HG03103 (cell line): ENCODE data around the gene CYBC1.
A peak's percentile ranks its signal among the peaks of the same experiment; 100 is the strongest.
"Not testable (repeated sequence)": the region's sequence is repeated elsewhere in the genome, so short reads cannot be mapped to it uniquely, and the experiment has no call there.

Experiments
- ATAC-seq: cut with Tn5 transposase; IDR thresholded peaks from one replicate; pipeline ENCODE4 v1.9.1; 2021; ENCODE audit warnings: low read depth; ENCODE audit not compliant: unreplicated experiment

The CYBC1 gene

DNA sequence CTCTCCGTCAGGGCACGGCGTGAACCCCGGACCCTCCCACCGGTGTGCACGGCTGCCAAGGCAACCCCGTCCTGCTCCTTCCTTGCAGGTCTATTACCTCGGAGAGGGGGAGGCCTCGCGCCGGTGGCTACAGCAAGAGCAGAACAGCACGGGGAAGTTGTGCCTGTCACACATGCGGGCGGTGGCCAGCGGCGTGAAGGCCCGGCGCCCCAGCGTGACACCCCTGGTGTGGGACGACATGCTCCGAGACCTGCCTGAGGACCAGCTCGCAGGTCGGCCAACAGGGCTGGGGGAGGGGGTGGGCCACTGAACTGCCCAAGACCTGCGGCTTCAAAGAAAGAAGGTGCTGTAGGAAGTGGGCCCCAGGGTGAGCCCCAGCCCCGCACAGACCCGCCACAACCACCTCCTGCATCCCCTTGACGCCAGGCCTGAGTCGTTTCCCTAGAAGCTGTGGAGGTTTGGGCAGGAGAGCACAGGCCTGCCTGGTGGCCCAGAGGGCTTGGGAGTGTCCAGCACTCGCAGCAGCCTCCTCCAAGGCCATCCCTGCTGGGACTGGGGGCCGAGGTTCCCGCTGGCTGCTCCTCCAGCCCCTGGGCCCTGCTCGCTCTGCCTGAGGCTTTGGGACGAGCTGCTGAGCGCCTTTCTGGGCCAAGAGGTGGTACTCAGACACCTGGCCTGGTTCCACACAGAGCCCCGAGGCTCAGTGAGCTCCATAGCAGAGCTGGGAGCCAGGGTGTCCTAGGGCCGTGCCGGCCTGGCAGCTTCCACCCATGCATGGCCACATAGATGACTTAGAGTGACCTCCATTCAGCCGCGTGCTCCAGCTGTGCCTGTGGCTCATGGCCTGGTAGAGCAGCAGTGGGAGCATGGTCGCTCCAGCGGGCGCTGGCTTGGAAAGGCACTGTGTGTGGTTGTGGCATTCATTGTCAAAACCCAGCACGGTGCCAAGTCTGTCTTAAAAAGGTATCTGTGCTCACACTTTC, 14.7 kb downstream of the CYBC1 start:
- no peak for ATAC-seq

DNA sequence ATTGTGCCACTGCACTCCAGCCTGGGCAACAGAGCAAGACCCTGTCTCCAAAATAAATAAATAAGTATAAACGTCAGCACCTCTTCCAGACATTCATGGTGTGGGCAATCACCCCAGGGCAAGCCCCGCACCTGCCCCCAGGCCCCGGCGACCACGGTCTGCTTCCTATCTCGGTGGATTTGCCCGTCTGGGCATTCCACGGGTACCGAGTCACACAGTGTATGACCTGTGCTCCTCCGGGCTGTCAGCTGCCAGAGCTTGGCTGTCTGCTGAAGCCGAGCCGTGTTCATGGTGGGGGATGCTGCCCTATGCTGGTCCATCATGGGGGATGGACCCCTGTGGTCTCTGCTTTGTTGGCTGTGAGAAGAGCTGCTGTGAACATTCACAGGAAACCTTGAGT, 15.4 kb downstream of the CYBC1 start:
- ATAC-seq: no peak

DNA sequence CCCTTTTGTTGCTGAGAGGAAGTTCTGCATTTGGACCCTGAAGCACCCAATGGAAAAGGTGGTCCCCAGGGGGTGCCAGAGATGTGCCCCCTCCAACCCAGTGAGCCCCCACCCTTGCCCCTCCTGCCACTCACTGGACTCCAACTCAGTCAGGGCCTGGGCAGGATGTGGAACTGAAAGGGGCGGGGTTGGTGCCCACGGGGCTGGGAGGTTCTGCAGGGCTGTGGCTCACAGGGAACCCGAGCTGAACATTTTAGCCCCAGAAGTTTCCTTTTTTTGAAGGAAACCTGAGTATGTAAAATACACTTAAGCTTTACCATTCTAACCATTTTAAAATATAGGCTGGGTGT, 16.4 kb downstream of the CYBC1 start:
- ATAC-seq: no peak

DNA sequence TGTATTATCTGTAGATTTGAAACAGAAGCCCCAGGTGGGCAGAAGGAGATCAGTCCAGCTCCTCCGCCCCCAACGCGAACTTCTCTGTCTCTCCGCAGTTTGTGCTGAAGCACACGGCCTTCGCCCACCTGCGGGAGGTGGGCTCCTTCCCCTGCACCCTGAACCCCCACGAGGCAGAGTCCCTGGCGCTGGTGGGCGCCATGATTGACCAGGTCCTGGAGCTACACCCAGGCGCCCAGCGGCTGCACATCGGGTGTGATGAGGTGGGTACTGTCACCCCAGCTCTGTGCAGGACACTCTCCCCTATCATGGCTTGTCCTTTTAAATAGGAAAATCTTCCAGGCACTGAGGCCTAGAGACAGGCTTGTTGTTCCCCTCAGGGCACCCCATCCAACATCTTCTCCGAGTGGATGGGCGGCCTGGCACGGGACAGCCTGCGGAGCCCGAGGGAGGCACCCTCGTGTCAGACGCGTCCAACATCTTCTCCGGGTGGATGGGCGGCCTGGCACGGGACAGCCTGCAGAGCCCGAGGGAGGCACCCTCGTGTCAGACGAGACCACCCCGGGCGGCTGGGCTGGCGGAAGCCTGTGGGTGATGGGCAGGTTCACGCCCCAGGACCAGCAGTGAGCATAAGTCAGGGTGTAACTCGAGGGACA, 16.9 kb downstream of the CYBC1 start:
- no peak for ATAC-seq

DNA sequence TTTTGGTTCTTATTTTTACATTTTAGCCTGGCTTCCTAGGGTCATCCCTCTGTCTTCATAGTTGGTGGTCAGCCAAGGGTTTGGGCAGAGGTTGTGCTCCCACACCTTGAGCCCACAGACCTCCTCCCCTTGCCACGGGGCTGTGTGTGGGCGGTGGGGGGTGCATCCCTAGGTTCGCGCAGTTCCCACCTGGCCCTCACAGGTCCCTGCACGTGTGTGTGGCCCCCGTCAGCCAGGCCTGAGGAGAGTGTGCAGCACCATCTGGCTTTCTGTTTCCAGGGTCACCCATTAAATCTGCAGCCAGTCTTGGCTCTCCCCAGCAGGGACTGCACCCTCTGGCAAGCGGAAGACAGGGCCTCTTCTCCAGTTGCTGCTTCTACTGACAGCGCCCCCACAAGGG, 18.5 kb downstream of the CYBC1 start:
- ATAC-seq: no peak

DNA sequence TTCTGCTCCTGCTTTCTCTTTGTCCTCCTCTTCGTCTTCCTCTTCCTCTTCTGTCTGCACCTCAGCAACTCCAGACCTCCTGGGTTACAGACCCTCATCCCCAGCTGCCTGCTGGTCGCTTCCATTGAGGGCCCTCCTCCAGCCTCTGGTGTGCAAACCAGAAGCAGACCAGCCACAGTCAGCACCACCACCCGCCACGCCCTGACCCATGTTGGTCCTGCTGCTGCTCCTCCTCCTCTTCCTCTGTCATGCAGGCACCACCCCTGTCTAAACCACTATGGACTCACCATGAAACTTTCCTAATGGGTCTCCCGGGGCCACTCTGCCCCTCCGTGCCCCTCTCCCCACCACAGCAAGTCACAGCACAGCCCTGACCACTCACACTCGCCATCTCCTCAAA, 20.7 kb downstream of the CYBC1 start:
- no peak for ATAC-seq

DNA sequence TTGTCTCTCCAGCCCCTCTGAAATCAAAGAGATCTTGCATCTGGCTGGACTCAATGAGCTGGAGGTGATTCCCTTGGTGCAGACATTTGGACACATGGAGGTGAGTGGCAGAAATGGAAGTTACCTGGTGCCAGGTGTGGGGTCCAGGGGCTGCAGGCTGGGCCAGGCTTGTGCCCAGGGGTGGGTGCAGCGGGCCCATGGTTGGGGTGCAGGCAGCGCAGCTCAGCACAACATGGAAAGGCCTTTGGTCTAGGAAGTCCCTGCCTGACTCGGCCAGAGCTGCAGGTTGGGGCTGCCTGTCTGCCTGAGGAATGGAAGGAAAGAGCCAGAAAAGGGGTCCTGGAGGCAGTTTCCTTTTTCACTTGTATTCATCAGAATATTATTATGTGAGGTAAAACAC, 22.0 kb downstream of the CYBC1 start:
- ATAC-seq: no peak

DNA sequence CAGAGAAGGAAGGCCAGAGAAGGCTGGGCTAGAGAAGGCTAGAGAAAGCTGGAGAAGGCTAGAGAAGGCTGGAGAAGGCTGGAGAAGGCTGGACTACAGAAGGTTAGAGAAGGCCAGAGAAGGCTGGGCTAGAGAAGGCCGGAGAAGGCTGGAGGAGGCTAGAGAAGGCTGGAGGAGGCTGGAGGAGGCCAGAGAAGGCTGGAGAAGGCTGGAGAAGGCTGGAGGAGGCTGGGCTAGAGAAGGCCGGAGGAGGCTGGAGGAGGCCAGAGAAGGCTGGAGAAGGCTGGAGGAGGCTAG, 25.7 kb downstream of the CYBC1 start:
- no peak for ATAC-seq

DNA sequence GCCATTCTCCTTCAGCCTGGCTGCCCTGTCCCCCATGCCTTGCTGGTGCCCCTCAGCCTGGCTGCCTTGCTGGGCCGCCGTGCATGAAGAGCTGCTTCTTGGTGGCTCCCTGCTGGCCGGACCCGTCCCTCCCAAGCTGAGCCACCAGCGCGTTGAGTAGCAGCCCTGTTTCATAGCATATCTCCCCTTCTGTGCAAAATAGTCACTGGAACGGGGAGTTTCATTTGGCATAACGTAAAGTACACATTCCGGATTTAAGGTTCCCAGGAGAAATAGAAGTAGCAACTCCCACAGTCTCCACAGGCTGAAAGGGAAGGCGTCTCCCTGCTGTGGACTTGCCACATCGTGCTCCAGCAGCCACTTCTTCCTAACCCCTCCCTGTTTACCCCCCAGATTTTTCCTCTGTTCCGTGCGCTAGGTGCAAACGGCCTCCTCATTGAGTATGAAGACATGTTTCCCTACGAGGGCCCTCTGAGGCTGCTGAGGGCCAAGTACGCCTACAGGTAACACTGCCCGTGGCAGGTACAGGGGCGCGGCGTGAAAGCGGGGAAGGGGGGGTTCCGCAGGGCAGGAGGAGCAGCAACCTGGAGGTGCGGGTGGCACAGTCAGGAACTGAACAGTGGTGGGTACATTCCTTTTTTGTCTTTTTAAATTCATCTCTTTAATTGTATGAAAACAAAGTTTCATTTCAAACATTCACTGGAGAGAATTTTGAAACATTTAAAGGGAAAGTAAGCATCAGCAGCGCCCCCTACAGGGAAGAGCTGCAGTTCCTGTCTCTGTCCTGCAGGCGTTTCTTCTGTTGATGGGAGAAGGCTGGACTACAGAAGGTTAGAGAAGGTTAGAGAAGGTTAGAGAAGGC, 26.3 kb downstream of the CYBC1 start:
- ATAC-seq: no peak

DNA sequence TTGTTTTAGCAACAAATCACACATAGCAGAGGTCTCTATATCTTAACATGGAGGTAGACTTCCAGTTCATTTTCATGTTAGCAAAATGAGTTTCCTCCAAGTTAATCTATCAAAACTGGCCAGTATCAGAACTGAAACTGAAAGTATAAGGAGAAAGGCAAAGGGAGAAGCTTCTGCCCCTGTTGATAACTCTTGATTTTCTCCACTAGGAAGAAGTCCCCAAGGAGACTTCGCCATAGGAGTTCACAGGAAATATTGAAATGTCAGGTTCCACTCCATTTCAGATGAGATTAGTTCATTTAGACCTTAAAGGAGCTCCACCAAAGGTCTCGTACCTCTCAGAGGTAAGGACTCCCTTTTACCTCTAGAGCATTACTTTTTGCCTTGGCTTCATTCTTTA, 31.0 kb downstream of the CYBC1 start:
- no peak for ATAC-seq

DNA sequence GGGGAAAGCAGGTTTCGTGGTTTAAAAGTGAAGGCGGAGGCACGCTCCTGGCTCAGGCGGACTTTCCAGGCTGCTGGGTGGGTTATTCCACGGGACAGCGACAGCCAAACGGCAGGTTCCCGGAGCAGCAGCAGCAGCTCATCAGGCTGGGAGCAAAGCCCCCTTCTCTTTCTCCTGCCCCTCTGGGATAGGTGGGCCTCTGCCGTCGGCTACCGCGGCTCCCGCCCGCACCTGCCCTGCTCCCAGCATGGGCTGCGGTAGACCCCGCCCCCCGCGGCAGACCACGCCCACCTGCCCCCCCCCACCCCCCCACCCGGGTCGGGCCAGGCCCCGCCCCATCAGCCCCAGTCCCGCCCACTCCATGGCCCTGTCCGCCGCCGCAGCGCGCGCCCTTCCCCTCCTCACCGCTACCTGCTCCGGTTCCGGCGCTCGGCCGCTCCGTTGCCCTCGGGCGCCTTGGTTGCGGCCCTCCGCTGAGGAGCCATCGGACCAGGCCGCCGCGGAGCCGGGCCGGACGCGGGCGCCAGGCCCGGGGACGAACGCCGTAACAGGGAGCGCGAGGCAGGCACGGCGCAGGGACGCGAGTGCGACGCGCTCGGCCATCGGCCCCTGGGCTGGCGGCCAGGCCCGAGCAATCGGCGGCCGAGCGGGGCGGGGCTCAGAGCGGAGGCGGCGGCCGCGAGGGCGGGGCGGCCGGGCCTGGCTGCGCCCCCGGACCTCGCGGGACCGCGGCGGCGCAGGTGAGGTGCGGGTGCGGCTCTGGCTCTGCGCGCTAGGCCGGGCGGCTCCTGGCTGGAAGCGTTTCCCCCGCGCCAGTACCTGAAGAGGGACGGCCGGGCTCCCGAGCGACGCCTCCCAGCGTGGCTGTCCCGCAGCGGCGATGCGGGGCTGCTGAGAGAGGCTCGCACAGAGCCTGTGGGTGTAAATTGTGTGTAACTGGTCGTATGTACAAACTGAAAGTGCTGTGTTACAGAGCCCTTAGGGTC, 32.3 kb downstream of the CYBC1 start, which contains the start of the genes HEXD and OGFOD3:
TSS of gene HEXD (plus strand) at position 347 of the 986 bp plus-strand sequence. CDS start 1,453 bp downstream, outside the sequence.
TSS of gene OGFOD3 (minus strand) at position 586 of the 986 bp plus-strand sequence. CDS start at position 485, 101 bp downstream.
- ATAC-seq: peak; percentile 62

DNA sequence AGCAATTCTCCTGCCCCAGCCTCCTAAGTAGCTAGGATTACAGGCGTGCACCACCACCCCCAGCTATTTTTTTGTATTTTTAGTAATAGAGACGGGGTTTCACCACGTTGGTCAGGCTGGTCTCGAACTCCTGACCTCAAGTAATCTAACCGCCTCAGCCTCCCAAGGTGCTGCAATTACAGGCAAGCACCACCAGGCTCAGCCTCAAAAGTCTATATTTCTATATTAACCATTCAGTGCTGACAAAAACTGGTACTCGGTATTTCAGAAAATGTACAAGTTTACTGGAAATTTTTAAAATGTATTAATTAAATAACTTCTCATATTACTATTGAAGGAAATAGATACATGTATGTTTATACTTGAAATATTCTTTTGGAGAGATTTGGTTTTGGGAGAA, 33.8 kb downstream of the CYBC1 start:
- no peak for ATAC-seq

DNA sequence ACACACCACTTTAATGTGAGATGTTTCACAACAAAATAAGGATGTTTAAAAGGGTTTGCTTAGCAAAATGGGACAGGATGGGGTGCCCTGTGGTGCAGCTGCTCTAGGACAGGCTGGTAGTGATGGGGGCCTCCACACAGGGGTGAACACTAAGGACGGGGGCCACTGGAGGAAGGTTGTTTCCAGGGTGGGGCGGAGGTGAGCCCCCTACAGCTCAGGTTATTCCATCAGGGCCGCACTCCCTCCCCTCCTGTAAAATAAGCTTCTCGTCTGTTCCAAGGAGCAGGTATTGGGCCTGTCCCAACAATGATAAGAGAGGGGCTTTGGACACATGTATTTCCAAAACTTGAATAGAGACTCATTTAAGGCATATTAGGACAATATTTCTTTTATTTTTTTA, 34.3 kb downstream of the CYBC1 start:
- ATAC-seq: no peak

DNA sequence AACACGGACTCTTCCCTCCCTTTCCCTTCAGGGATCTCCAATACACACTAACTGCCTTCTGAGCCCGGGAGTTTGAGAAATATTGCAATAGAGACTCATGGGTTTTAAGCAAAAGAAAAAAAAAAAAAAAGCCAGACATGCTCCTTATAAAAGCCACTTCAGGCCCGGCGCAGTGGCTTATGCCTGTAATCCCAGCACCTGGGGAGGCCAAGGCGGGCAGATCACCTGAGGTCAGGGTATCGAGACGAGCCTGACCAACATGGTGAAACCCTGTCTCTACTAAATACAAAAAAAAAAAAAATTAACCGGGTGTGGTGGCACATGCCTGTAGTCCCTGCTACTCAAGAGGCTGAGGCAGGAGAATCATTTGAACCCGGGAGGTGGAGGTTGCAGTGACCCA, 34.8 kb downstream of the CYBC1 start:
- no peak for ATAC-seq

DNA sequence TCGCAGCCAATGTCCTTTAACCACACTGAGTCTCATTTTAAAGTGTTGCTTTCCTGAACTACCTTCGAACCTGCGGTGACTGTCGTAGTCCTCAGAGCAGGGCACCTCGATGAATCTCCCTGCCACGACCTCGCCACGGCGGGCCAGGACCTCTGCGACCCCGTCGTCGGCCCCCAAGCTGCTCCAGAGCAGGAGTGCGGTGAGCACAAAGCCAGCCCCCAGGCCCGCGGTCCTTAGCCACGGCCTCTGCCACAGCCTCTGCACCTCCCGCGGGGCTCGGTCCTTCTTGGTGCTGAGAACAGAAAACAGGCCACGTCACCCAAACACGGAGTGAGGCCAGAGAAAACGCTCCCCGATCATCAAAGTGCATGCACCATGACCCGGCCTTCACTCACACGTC, 35.2 kb downstream of the CYBC1 start:
- no peak for ATAC-seq

DNA sequence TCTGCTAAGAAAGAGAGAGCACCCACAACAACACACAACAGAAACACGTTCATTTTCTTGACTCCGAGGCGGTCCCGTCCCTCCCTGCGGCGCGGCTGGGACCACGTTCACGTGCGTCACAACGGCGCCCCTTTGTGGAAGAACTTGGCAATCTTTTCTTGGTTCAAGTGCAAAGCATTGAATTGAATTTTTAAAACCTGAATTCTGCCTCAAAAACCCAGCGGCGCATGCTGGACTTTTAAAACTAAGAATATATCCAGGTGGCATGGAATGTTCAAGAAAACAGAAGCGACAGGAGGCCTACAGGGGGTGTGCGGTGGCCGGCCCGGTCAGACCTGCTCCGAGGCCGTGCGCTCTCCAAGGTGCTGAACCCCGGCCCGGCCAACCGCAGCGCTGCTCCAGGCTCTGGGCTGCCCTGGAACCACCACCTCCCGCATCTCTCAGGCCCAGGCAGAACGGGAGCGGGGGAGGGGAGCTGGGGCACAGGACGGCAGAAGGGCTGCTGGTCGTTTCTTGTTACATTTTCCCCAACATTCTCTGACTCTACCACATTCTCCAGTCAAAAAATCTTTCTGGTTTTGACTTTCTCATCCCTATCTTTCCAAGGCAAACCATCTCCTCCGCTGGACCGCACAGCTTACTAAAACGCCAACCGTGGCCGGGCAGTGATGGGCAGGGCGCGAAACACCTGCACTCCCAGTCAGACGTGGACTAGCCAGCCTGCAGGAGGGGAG, 35.8 kb downstream of the CYBC1 start:
- no peak for ATAC-seq

DNA sequence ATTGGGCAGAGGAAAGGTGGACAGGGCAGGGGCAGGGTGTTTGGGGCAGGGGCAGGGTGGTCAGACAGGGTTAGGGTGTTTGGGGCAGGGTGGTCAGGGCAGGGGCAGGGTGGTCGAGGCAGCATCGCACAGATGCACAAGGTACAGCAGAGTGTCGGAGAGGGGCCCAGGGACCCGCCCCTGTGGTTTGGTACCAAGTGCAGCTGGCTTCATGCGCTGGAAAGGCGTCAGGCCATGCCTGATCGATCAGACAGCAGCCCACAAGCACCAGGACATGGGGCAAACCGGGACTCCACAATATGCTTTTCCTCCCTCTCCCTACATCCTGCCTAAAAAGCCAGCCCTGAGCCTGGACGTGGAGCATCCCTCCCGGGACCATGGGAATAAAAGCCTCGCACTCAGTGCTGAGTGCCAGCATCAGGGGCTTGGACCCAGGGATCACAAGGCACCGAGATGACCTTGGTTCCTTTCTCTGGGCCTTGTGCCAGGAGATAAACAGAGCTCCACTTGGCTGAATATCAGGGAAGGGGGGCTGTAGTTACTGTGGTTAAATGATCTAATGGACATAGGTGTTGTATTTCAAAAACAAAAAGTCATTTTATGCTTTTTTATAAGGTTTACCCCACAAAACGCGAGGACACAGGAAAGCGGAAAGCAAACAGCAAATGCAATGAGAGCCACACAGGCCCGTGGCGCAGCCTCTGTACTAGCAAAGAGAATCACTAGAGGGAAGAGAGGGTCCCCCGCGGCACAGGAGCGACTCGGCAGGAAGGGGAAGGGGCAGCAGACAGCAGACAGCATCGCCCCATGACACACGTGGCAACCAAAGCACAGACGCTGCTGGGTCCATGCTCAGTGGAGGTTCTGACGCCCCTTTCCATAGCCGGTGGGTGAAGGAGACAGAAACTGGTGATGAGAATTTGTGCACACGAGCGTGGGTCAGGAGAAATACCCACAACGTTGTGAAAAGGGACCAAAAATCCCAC, 37.7 kb downstream of the CYBC1 start:
- no peak for ATAC-seq

DNA sequence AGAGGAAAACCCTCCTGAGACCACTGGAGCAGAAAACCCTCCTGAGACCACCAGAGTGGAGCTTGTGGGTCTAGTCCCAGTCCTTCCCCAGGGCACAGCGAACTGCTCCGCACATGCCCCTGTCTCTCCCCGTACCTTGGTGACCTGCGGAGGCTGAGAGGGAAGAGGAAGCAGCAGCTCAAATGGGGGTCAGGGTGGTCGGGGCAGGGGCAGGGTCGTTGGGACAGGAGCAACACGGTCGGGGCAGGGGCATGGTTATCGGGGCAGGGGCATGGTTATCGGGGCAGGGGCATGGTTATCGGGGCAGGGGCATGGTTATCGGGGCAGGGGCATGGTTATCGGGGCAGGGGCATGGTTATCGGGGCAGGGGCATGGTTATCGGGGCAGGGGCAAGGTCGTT, 38.5 kb downstream of the CYBC1 start:
- not testable (repeated sequence) for ATAC-seq
